HepG2 (cell line): ENCODE data around the gene TARS3. TPM values are rescaled to one million over a fixed set of nuclear protein-coding genes. Genes with fewer than 3 reads are reported as not detected.

Experiments used
- ATAC-seq: fragments of 200-7000 bp; cut with Tn5 transposase; 3 replicates; pipeline ENCODE4 v1.9.1; 2020; ENCODE audit warnings: mild to moderate bottlenecking, moderate library complexity
- BruUV-seq: library from RNA; stranded (reverse); fragments of 400-500 nt; replicated peaks from 2 replicates; lab custom pipeline; 2021; lab: Mats Ljungman, UMichigan
- CTCF ChIA-PET: fragments of 300-600 bp; formaldehyde crosslinking; extraction: SDS; loops from one replicate; lab custom pipeline; 2021; ENCODE audit warnings: low total read pairs, inconsistent platforms, low intra/inter-chr PET ratio; lab: Yijun Ruan, JAX
- POLR2A ChIA-PET: fragments of 350-600 bp; sonication (Branson Sonifier 250); formaldehyde crosslinking; loops from one replicate; lab custom pipeline; 2020; ENCODE audit warnings: antibody characterized with exemption, inconsistent platforms; lab: Yijun Ruan, JAX
- DNase-seq: peaks from one replicate; pipeline ENCODE4 v3.0.0-alpha.2; 2015; ENCODE audit warnings: low spot score
- FAIRE-seq: peaks from 3 replicates; lab custom pipeline; 2011; peaks lifted over from hg19 to GRCh38; lab: Jason Lieb, UNC
- H2AFZ ChIP-seq: one replicate; pipeline ENCODE4 v1.6.1; 2011; ENCODE audit warnings: low read length, inconsistent platforms
- H3K27ac ChIP-seq: fragments of 300-600 bp; 3 replicates; pipeline ENCODE4 v1.8.0; 2011; ENCODE audit warnings: mixed run types, mild to moderate bottlenecking, mixed read lengths, low read length, inconsistent platforms; ENCODE audit not compliant: insufficient read depth; ENCODE audit errors: extremely low read length
- H3K27me3 ChIP-seq, 2 experiments: fragments of 200-600 bp in 1 of 2; 2 replicates in 1 of 2; 3 replicates in 1 of 2; pipeline versions ENCODE4 v1.6.0 to v1.8.0; 2011; ENCODE audit warnings: low read length in 2 of 2, mild to moderate bottlenecking in 2 of 2, moderate library complexity in 2 of 2, inconsistent platforms in 1 of 2; ENCODE audit not compliant: insufficient read depth in 2 of 2, control insufficient read depth in 1 of 2
- H3K36me3 ChIP-seq, 2 experiments: fragments of 200-600 bp in 1 of 2; replicated peaks in 1 of 2; 2 replicates in 1 of 2; 3 replicates in 1 of 2; pipeline versions ENCODE4 v1.5.1 to v1.8.0; 2011; ENCODE audit warnings: low read length in 2 of 2, inconsistent platforms in 1 of 2; ENCODE audit not compliant: insufficient read depth in 2 of 2, control insufficient read depth in 1 of 2
- H3K4me1 ChIP-seq: 2 replicates; pipeline ENCODE4 v1.5.1; 2012; ENCODE audit warnings: low read length, inconsistent platforms; ENCODE audit not compliant: insufficient read depth
- H3K4me2 ChIP-seq: 2 replicates; pipeline ENCODE4 v1.6.0; 2011; ENCODE audit warnings: low read depth, low read length, inconsistent platforms
- H3K4me3 ChIP-seq, 3 experiments: fragments of 200-600 bp in 1 of 3; sonication (generic), shearing (Covaris generic) in 1 of 3; replicated peaks in 1 of 3; 2 replicates each; pipeline ENCODE4 v1.5.1; 2011 to 2016; ENCODE audit warnings: low read length in 3 of 3, inconsistent platforms in 2 of 3, low read depth in 2 of 3, mild to moderate bottlenecking in 2 of 3, control low read depth in 1 of 3, mixed read lengths in 1 of 3; ENCODE audit not compliant: insufficient read depth in 1 of 3
- H3K79me2 ChIP-seq: one replicate; pipeline ENCODE4 v1.6.1; 2011; ENCODE audit warnings: low read length, inconsistent platforms; ENCODE audit not compliant: insufficient read depth
- H3K9ac ChIP-seq: 2 replicates; pipeline ENCODE4 v1.6.0; 2011; ENCODE audit warnings: mild to moderate bottlenecking, low read depth, low read length, inconsistent platforms; ENCODE audit not compliant: insufficient read depth
- H3K9me3 ChIP-seq: 2 replicates; pipeline ENCODE4 v1.5.1; 2012; ENCODE audit warnings: mild to moderate bottlenecking, low read length
- H4K20me1 ChIP-seq: 2 replicates; pipeline ENCODE4 v1.6.0; 2011; ENCODE audit warnings: inconsistent platforms, mild to moderate bottlenecking, low read length, moderate library complexity; ENCODE audit not compliant: insufficient read depth
- ATF7 ChIP-seq, 2 experiments: fragments of 450-650 bp in 1 of 2; sonication (generic) in 1 of 2; formaldehyde crosslinking in 1 of 2; IDR thresholded peaks; 2 replicates each; pipeline versions ENCODE4 v1.4.0 to v1.6.1; 2016 to 2020; ENCODE audit warnings: antibody characterized with exemption in 1 of 2, mild to moderate bottlenecking in 1 of 2, missing genetic modification reagents in 1 of 2
- BCL6 ChIP-seq: IDR thresholded peaks from 2 replicates; pipeline ENCODE4 v1.6.1; 2016; ENCODE audit warnings: missing genetic modification reagents, missing compliant biosample characterization
- CAMTA2 ChIP-seq: sonication (generic); formaldehyde crosslinking; IDR thresholded peaks from 2 replicates; pipeline ENCODE4 v1.4.0; 2020; ENCODE audit warnings: mild to moderate bottlenecking, missing genetic modification reagents, borderline replicate concordance
- CHCHD3 ChIP-seq: sonication (generic); formaldehyde crosslinking; IDR thresholded peaks from 2 replicates; pipeline ENCODE4 v1.8.0; 2022; ENCODE audit warnings: mild to moderate bottlenecking, missing genetic modification reagents, moderate library complexity
- ELF4 ChIP-seq: sonication (generic); formaldehyde crosslinking; IDR thresholded peaks from 2 replicates; pipeline ENCODE4 v1.5.0; 2020; ENCODE audit warnings: missing genetic modification reagents, mild to moderate bottlenecking, moderate library complexity, borderline replicate concordance
- GABPB1 ChIP-seq: IDR thresholded peaks from 2 replicates; pipeline ENCODE4 v1.6.1; 2016; ENCODE audit warnings: mild to moderate bottlenecking, missing genetic modification reagents, moderate library complexity, missing compliant biosample characterization
- HMG20A ChIP-seq: IDR thresholded peaks from 2 replicates; pipeline ENCODE4 v1.6.1; 2016; ENCODE audit warnings: borderline replicate concordance
- KDM5A ChIP-seq: fragments of 200-600 bp; sonication (generic); IDR thresholded peaks from 2 replicates; pipeline ENCODE4 v1.7.0; 2018; ENCODE audit warnings: antibody characterized with exemption, mild to moderate bottlenecking, low read length, borderline replicate concordance
- KLF13 ChIP-seq: sonication (generic); formaldehyde crosslinking; IDR thresholded peaks from 2 replicates; pipeline ENCODE4 v1.4.0; 2020; ENCODE audit warnings: mild to moderate bottlenecking, missing genetic modification reagents
- MAFF ChIP-seq: IDR thresholded peaks from 2 replicates; pipeline ENCODE4 v1.6.1; 2011; ENCODE audit warnings: low read depth, low read length, improper control_type of control experiment
- MED13 ChIP-seq: sonication (generic); formaldehyde crosslinking; IDR thresholded peaks from 2 replicates; pipeline ENCODE4 v1.5.0; 2020; ENCODE audit warnings: missing genetic modification reagents
- NR3C1 ChIP-seq: sonication (generic); formaldehyde crosslinking; IDR thresholded peaks from 2 replicates; pipeline ENCODE4 v1.4.0; 2020; ENCODE audit warnings: missing genetic modification reagents
- PITX1 ChIP-seq: sonication (generic); formaldehyde crosslinking; IDR thresholded peaks from 2 replicates; pipeline ENCODE4 v1.5.1; 2020; ENCODE audit warnings: mild to moderate bottlenecking, missing genetic modification reagents
- POLR2AphosphoS2 ChIP-seq: IDR thresholded peaks from 2 replicates; pipeline ENCODE4 v1.6.1; 2011; ENCODE audit warnings: low read depth, low read length, improper control_type of control experiment
- ZFYVE20 ChIP-seq: sonication (generic); formaldehyde crosslinking; IDR thresholded peaks from 2 replicates; pipeline ENCODE4 v1.8.0; 2023; ENCODE audit warnings: low read depth, mild to moderate bottlenecking, moderate library complexity, missing genetic modification reagents, borderline replicate concordance
- WGBS: methylation state at CpG from one replicate; pipeline ENCODE4 v1.1.6; 2017; ENCODE audit warnings: low lambda C conversion rate; 5-methylcytosine and 5-hydroxymethylcytosine counted together
- in situ Hi-C: cut with HindIII; loops from 2 replicates; pipeline ENCODE4 v1.10.0; 2017; ENCODE audit warnings: low pct_unique_long_range_greater_than_20kb; ENCODE audit not compliant: extremely low pct_ligation_motif_present
- intact Hi-C: fragments of 100-400 bp; cut with micrococcal nuclease; formaldehyde crosslinking; loops from one replicate; pipeline ENCODE4 v1.10.0; 2022; ENCODE audit not compliant: unreplicated experiment
- polyA plus RNA-seq, 8 experiments: library from polyadenylated mRNA; depleted of rRNA in 3 of 8; stranded (reverse) in 7 of 8; unstranded in 1 of 8; fragments of >200 nt; fragmentation: Illumina TruSeq in 4 of 8; extraction: Trizol in 4 of 8; gene quantifications; 2 replicates each; pipeline versions ENCODE4 v1.2.1 to v1.2.3, GENCODE V29; 2011 to 2016; ENCODE audit warnings: low read depth in 4 of 8, missing spikeins in 1 of 8, mixed read lengths in 1 of 8; ENCODE audit not compliant: insufficient read depth in 1 of 8
- total RNA-seq, 5 experiments: library from RNA; depleted of rRNA; stranded (reverse); fragments of >200 nt; fragmentation: Illumina TruSeq; extraction: Trizol; gene quantifications; 2 replicates each; pipeline ENCODE4 v1.2.3, GENCODE V29; 2016; ENCODE audit warnings: low read depth in 1 of 5
- TF ChIP-seq, protein P1 (sequence below): sonication (generic); formaldehyde crosslinking; IDR thresholded peaks from 2 replicates; pipeline ENCODE4 v1.9.0; 2021; ENCODE audit warnings: missing genetic modification reagents, mild to moderate bottlenecking, borderline replicate concordance
- TF ChIP-seq, protein P2 (sequence below): sonication (generic); formaldehyde crosslinking; IDR thresholded peaks from 2 replicates; pipeline ENCODE4 v1.8.0; 2022; ENCODE audit warnings: missing genetic modification reagents, mild to moderate bottlenecking, borderline replicate concordance

Gene TARS3
- total and polyA plus RNA-seq, 2 of the 13 experiments (the other 11 are each of a cell fraction or from before 2014, with no cell fraction given), result 4.1 to 11.7 TPM

GRCh38 chr15:101625980-101626379 lies 98.3 kb downstream of the TARS3 start:
- TF ChIP-seq ATF7 (IDR thresholded peaks at IDR 0.05), result no peak
- no peak for TF ChIP-seq ATF7 (CRISPR knock-in tag; IDR thresholded peaks at IDR 0.05)
- TF ChIP-seq HMG20A, result no peak
- TF ChIP-seq CHCHD3 (CRISPR knock-in tag), result no peak
- no peak for TF ChIP-seq CAMTA2 (CRISPR knock-in tag)
- no peak for TF ChIP-seq MED13 (CRISPR knock-in tag)
- no peak for TF ChIP-seq PITX1 (CRISPR knock-in tag)
- no peak for TF ChIP-seq KLF13
- TF ChIP-seq POLR2AphosphoS2, result no peak
- no peak for TF ChIP-seq GABPB1 (CRISPR knock-in tag)
- TF ChIP-seq MAFF, result no peak
- no peak for TF ChIP-seq NR3C1 (CRISPR knock-in tag)
- TF ChIP-seq ELF4 (CRISPR knock-in tag), result no peak
- TF ChIP-seq, protein P1, sequence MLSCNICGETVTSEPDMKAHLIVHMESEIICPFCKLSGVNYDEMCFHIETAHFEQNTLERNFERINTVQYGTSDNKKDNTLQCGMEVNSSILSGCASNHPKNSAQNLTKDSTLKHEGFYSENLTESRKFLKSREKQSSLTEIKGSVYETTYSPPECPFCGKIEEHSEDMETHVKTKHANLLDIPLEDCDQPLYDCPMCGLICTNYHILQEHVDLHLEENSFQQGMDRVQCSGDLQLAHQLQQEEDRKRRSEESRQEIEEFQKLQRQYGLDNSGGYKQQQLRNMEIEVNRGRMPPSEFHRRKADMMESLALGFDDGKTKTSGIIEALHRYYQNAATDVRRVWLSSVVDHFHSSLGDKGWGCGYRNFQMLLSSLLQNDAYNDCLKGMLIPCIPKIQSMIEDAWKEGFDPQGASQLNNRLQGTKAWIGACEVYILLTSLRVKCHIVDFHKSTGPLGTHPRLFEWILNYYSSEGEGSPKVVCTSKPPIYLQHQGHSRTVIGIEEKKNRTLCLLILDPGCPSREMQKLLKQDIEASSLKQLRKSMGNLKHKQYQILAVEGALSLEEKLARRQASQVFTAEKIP (CRISPR knock-in tag), result no peak
- TF ChIP-seq BCL6 (CRISPR knock-in tag), result no peak
- TF ChIP-seq, protein P2, sequence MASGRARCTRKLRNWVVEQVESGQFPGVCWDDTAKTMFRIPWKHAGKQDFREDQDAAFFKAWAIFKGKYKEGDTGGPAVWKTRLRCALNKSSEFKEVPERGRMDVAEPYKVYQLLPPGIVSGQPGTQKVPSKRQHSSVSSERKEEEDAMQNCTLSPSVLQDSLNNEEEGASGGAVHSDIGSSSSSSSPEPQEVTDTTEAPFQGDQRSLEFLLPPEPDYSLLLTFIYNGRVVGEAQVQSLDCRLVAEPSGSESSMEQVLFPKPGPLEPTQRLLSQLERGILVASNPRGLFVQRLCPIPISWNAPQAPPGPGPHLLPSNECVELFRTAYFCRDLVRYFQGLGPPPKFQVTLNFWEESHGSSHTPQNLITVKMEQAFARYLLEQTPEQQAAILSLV (CRISPR knock-in tag), result no peak
- no peak for TF ChIP-seq KDM5A
- no peak for TF ChIP-seq ZFYVE20 (CRISPR knock-in tag)
- TF ChIP-seq, all 625 proteins: peak for 0
- Histone ChIP-seq H3K79me2 (peaks cover 54% of the 10 kb centered on the region), H3K4me1 (peaks cover 33% of the 10 kb centered on the region), H3K4me3 (peak overlapping the region; percentile 63), H3K27me3 (no peaks in the 10 kb centered on the region), H3K27ac (peak overlapping the region; percentile 50), H3K4me2 (peak overlapping the region; percentile 69), H3K36me3 (no peaks in the 10 kb centered on the region), H3K9me3 (no peaks in the 10 kb centered on the region), H3K9ac (peak overlapping the region; percentile 65), H2AFZ (no peak overlapping the region), H4K20me1 (no peaks in the 10 kb centered on the region)
- in situ Hi-C loops (no loop called here), intact Hi-C loops (no loop called here)
- ChIA-PET POLR2A (interaction anchor here (1.1 to 2.7 kb wide), 3 partner anchors 10 to 98 kb away, joined by 3 to 12 read pairs (median 10); no protein-coding TSS in a partner anchor), CTCF (no interaction called here)
- peak; percentile 69 for ATAC-seq
- WGBS, result 55% methylated on average over 1 of the region's 1 CpG
- DNase-seq, result no peak
- FAIRE-seq, result peak; percentile 30
- no TSS peak for BruUV-seq
